Mesothelial cell of epicardium (in vitro differentiated cells): ENCODE measurements around the gene GNAO1. TPM values are rescaled to one million over a fixed set of nuclear protein-coding genes. Genes with fewer than 3 reads are reported as not detected.

Experiments
- DNase-seq, 2 experiments: peaks; one replicate each; pipeline ENCODE4 v3.0.0; 2021; ENCODE audit warnings: low spot score in 2 of 2; ENCODE audit not compliant: unreplicated experiment in 2 of 2
- H3K27ac Mint-ChIP-seq: 2 replicates; pipeline ENCODE4 v1.8.0; 2021; ENCODE audit warnings: mixed read lengths
- H3K27me3 Mint-ChIP-seq: 2 replicates; pipeline ENCODE4 v1.8.0; 2021; ENCODE audit warnings: low read depth, mixed read lengths
- H3K36me3 Mint-ChIP-seq: 2 replicates; pipeline ENCODE4 v1.8.0; 2021; ENCODE audit warnings: mixed read lengths
- H3K4me1 Mint-ChIP-seq: 2 replicates; pipeline ENCODE4 v1.8.0; 2021; ENCODE audit warnings: mixed read lengths
- H3K4me3 Mint-ChIP-seq: 2 replicates; pipeline ENCODE4 v1.8.0; 2021; ENCODE audit warnings: mild to moderate bottlenecking, moderate library complexity, mixed read lengths
- H3K9me3 Mint-ChIP-seq: 2 replicates; pipeline ENCODE4 v1.8.0; 2021; ENCODE audit warnings: mixed read lengths
- total RNA-seq: library from RNA; stranded (reverse); gene quantifications from 3 replicates; pipeline ENCODE4 v1.2.1, GENCODE V29; 2021
- TF ChIP-seq, protein P1 (sequence below): fragments of 200-600 bp; sonication (generic); IDR thresholded peaks from one replicate; pipeline ENCODE4 v1.5.0; 2021; ENCODE audit warnings: antibody characterized with exemption; ENCODE audit not compliant: unreplicated experiment

The GNAO1 gene
- total RNA-seq, 1 donor from 2014 or later, result 3.3 TPM

DNA sequence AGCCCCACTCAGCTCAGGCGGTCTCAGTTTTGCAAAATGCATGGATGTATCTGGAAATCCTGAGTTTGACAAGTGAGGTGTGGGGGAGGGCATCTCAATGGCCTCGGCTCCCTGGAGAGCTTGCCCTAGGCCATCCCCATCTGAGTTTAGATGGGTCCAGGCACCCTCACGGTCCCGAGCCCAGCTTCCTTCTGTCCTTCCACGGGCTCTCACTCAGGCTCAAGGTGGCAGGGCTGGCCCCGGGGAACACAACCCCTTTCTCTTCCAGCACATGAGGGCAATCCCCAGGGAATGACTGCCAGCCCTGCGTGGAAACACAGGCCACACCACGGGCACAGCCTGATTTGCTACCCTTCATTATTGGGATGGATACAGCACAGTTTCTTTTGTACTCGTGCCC lies 175.7 kb downstream of the GNAO1 start:
- TF ChIP-seq, protein P1, sequence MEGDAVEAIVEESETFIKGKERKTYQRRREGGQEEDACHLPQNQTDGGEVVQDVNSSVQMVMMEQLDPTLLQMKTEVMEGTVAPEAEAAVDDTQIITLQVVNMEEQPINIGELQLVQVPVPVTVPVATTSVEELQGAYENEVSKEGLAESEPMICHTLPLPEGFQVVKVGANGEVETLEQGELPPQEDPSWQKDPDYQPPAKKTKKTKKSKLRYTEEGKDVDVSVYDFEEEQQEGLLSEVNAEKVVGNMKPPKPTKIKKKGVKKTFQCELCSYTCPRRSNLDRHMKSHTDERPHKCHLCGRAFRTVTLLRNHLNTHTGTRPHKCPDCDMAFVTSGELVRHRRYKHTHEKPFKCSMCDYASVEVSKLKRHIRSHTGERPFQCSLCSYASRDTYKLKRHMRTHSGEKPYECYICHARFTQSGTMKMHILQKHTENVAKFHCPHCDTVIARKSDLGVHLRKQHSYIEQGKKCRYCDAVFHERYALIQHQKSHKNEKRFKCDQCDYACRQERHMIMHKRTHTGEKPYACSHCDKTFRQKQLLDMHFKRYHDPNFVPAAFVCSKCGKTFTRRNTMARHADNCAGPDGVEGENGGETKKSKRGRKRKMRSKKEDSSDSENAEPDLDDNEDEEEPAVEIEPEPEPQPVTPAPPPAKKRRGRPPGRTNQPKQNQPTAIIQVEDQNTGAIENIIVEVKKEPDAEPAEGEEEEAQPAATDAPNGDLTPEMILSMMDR, result no peak
- no peak for DNase-seq
- H3K4me1 Mint-ChIP-seq, result peaks cover 13% of the 10 kb centered on the region
- no peaks in the 10 kb centered on the region for H3K9me3 Mint-ChIP-seq
- H3K27ac Mint-ChIP-seq, result no peak overlapping the region
- H3K36me3 Mint-ChIP-seq, result peaks cover 26% of the 10 kb centered on the region
- H3K27me3 Mint-ChIP-seq, result no peaks in the 10 kb centered on the region
- H3K4me3 Mint-ChIP-seq, result no peak overlapping the region

- Mint-ChIP-seq H3K4me1 (peaks cover 18% of the 10 kb centered on the region), H3K27ac (no peak overlapping the region), H3K36me3 (peaks cover 20% of the 10 kb centered on the region)
These were observed 176.5 kb downstream of the GNAO1 start for GRCh38 chr16:56367764-56368163.

DNA sequence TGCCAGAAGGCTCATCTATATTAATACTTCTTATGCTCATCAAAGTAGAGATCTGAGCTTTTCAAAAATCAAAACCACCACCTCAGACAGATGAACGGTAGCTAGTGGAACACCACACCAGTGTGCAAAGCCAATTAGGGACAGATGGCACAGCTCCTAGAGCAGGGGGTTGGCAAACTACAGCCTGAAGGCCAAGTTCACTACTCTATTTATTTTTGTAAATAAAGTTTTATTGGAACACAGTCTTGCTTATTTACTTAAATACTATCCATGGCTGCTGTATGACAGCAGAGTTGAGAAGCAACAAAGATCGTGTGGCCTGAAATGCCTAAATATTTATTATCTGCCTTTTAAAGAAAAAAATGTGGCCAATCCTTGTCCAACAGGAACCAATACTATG lies 177.3 kb downstream of the GNAO1 start:
- Mint-ChIP-seq H3K36me3 (peaks cover 20% of the 10 kb centered on the region), H3K4me1 (peaks cover 18% of the 10 kb centered on the region)

More at GRCh38 chr16:56367764-56368163, 176.5 kb downstream of the GNAO1 start:
- DNase-seq, result no peak
- H3K4me3 Mint-ChIP-seq, result no peak overlapping the region
- TF ChIP-seq, protein P1, result no peak
- H3K9me3 Mint-ChIP-seq, result no peaks in the 10 kb centered on the region
- H3K27me3 Mint-ChIP-seq, result no peaks in the 10 kb centered on the region

DNA sequence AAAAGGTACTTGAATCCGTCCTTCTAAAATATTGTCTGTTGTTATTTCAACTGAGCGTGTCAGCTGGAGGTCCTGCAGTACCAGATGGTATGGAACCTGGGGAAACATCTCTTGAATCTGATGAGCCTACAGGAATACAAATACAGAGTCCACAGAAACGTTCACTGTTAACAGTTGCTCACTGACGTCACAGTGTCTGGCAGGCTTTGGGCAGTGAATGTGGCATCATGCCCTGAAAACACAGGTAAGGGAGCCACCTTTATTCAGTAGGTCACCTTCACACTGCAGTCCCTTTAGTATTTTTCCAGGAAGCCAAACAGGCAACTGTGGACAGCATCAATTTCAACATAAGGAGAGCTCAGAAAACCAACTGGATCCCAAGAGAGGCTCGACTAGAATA lies 177.9 kb downstream of the GNAO1 start:
- TF ChIP-seq, protein P1, result no peak

More for the DNA sequence above, 177.3 kb downstream of the GNAO1 start:
- H3K27ac Mint-ChIP-seq, result no peak overlapping the region
- DNase-seq, result no peak
- no peaks in the 10 kb centered on the region for H3K9me3 Mint-ChIP-seq
- TF ChIP-seq, protein P1, result no peak
- no peak overlapping the region for H3K4me3 Mint-ChIP-seq
- no peaks in the 10 kb centered on the region for H3K27me3 Mint-ChIP-seq

DNA sequence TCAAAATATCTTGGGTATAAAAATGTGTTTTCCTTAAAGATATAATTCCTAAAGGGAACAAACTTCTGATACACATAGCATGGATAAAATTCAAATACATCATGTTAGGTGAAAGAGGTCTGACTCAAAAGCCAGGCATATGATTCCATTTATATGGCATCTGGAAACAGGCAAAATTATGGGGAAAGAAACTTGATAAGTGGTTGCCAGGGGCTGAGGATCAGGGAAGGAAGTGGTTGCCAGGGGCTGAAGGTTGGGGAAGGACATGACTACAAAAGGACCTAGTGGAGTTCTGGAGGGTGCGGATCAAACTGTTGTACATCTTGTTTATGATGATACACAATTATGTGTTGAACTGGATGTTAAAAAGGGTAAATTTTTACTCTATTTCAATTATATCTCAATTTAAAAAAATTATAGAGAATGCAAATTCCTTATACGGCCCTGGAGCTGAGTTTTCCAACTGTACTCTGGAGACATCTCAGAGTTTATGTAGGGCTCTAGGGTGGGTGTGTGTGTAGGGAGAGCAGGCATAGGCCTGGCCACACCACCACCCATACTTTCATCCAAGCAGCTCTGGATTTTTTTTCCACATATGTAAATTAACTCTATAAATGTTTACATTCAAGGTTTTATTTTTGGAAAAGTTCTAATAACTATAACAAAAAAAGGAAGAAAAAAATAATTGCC lies 179.0 kb downstream of the GNAO1 start:
- DNase-seq, result no peak
- Mint-ChIP-seq H3K9me3 (no peaks in the 10 kb centered on the region), H3K36me3 (peaks cover 29% of the 10 kb centered on the region), H3K4me1 (peaks cover 18% of the 10 kb centered on the region), H3K27ac (peak overlapping the region; percentile 41), H3K4me3 (no peak overlapping the region), H3K27me3 (no peaks in the 10 kb centered on the region)
- TF ChIP-seq, protein P1, result no peak

More for the DNA sequence above, 177.9 kb downstream of the GNAO1 start:
- Mint-ChIP-seq H3K9me3 (no peaks in the 10 kb centered on the region), H3K36me3 (peaks cover 24% of the 10 kb centered on the region), H3K27ac (no peak overlapping the region), H3K27me3 (no peaks in the 10 kb centered on the region), H3K4me3 (no peak overlapping the region), H3K4me1 (peaks cover 18% of the 10 kb centered on the region)
- DNase-seq, result no peak
